ENCODE measurements around the gene SYCE1.

- TF ChIP-seq CTCF (IDR thresholded peaks at IDR 0.05) = no peak
- no peak for TF ChIP-seq POLR2A (IDR thresholded peaks at IDR 0.05)
Observed at GRCh38 chr10:133534417-133534816, 31.0 kb downstream of the SYCE1 start.
